Esophagus (tissue), 2 donors: ENCODE data around the gene PADI1. TPM values are rescaled to one million over a fixed set of nuclear protein-coding genes. Genes with fewer than 3 reads are reported as not detected.

ENCODE experiments used
- H3K27ac ChIP-seq, 2 donors: one replicate each; pipeline ENCODE4 v1.5.1; 2013; ENCODE audit warnings: low read depth in 2 of 2, mild to moderate bottlenecking in 2 of 2, inconsistent platforms in 1 of 2, low read length in 1 of 2, moderate library complexity in 1 of 2
- H3K27me3 ChIP-seq, 2 donors: one replicate each; pipeline ENCODE4 v1.6.1; 2013; ENCODE audit warnings: low read length in 2 of 2, control low read depth in 1 of 2, mild to moderate bottlenecking in 1 of 2; ENCODE audit not compliant: insufficient read depth in 2 of 2, control insufficient read depth in 1 of 2
- H3K36me3 ChIP-seq, 2 donors: one replicate each; pipeline ENCODE4 v1.6.1; 2013; ENCODE audit warnings: low read length in 1 of 2; ENCODE audit not compliant: control insufficient read depth in 2 of 2, insufficient read depth in 2 of 2
- H3K4me1 ChIP-seq, 2 donors: one replicate each; pipeline ENCODE4 v1.6.1; 2013; ENCODE audit warnings: low read length in 1 of 2; ENCODE audit not compliant: control insufficient read depth in 2 of 2, insufficient read depth in 2 of 2
- H3K4me3 ChIP-seq, 2 donors: one replicate each; pipeline ENCODE4 v1.5.1; 2013; ENCODE audit warnings: low read length in 2 of 2, mild to moderate bottlenecking in 2 of 2, low read depth in 1 of 2, moderate library complexity in 1 of 2
- H3K9me3 ChIP-seq, 2 donors: one replicate each; pipeline ENCODE4 v1.6.1; 2013; ENCODE audit warnings: mild to moderate bottlenecking in 2 of 2, low read depth in 1 of 2, low read length in 1 of 2, moderate library complexity in 1 of 2; ENCODE audit not compliant: control insufficient read depth in 2 of 2, insufficient read depth in 1 of 2
- WGBS, 2 donors: extraction: QIAGEN DNeasy Blood & Tissue Kit; methylation state at CpG; one replicate each; pipeline ENCODE4 v1.1.7; 2013; 5-methylcytosine and 5-hydroxymethylcytosine counted together
- polyA plus RNA-seq, 2 donors: library from polyadenylated mRNA; stranded (reverse); fragments of 200-250 nt; gene quantifications; one replicate each; pipeline ENCODE4 v1.2.3, GENCODE V29; 2013
- donor health status: healthy with polysubstance abuse.
- donor health status: Bipolar disorder and iron deficiency.

Gene PADI1
- polyA plus RNA-seq, 2 donors, result 162 to 398 TPM

DNA sequence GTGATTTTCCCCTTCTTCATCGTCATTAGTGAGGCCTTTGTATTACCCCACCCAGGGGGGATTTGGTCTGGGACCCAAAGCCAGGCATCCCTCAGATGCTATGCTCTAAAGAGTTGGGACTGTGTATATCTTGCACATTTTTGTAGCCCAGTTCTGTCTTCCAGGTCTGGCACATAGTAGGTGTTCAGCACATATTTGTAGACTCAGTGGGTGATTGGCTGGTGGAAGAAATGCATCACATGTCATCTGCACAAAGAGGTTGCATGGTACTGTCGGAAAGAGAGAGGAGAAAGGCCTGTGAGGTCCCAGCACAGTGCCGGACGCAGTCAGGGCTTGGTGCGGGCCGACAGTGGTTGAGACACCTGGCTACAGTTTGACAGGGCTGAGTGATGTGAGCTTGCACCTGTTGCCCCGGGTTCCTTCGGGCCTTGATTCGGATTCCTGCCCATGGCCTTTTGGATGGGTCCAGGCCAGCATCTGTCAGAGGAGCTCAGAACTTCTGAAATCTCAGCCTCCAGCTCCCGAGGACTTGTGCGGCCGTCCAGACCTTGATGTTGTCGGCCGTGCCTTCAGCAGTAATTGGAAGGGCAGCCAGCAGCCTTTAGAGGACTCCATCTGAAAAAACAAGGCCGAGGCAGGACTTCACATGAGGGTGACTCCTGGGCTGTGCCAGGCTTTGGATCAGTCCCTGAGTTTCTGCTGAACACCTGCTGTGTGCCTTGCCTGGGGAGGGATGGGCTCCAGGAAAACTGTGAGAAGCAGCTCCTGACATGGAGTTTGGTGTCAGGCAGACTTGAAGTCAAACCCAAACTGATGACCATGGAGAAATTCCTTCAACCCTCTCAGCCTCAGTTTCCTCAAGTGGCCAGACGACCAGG lies 40.9 kb upstream of the PADI1 start:
- H3K9me3 ChIP-seq, result peaks cover 0 to 3% of the 10 kb centered on the region in 2 donors
- WGBS, 2 donors, result 79 to 82% methylated on average over 16 of the region's 16 CpGs
- H3K4me1 ChIP-seq, result peaks cover 2% of the 10 kb centered on the region in 2 donors
- no peaks in the 10 kb centered on the region for H3K27me3 ChIP-seq
- no peaks in the 10 kb centered on the region for H3K36me3 ChIP-seq
- no peak overlapping the region for H3K4me3 ChIP-seq
- H3K27ac ChIP-seq, result no peak overlapping the region

DNA sequence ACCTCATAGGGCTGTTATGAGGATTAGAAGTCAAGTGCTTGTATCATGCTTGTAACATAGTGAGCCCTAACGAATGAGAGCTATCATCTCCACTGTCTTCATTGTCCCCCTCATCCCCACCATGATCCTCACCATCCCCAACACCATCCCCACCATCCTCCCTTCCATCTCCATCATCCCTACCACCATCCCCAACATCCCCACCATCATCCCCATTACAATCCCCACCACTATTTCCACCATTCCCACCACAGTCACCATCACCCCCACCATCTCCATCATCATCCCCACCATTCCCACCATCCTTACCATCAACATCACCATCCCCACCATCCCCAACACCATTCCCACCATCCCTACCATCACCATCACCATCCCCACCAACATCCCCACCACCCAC lies 39.1 kb upstream of the PADI1 start:
- H3K4me3 ChIP-seq, result no peak overlapping the region
- peaks cover 0 to 3% of the 10 kb centered on the region in 2 donors for H3K9me3 ChIP-seq
- H3K4me1 ChIP-seq, result peaks cover 2% of the 10 kb centered on the region in 2 donors
- no peak overlapping the region for H3K27ac ChIP-seq
- no peaks in the 10 kb centered on the region for H3K27me3 ChIP-seq
- H3K36me3 ChIP-seq, result no peaks in the 10 kb centered on the region
- 68 to 86% methylated on average over 1 of the region's 1 CpG for WGBS, 2 donors

DNA sequence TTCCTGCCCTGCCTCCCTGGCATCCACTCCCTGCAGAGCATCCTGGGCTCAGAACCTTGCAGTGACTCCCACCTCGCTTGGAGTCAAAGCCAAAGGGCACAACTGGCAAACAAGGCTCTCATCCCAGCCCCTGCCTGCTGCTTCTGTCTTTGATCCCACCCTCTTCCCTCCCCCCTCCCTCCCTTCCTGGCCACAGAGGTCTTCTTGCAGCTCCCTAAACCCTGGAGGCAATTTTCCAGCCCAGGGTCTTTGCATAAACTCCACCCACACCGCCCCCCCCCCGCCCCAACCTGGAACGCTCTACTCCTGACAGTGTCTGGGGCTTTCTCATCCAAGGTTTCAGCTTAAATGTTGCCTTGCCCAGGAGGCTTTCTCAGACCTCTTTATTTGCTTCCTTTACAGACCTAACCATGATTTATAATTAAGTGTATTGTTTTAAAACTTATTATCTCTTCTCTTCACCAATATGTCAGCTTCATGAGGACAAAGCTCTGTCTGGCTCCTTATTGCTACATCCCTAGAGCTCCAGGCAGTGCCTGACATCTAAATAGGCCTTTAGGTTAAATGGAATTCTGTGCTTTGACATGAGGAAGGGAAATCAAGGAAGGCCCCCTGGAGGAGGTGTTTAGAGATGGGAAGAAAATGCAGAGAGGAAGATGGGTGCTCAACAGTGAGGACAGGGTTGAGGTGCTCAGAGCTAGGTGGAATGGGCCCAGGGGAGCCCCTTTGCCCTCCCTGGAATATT lies 37.7 kb upstream of the PADI1 start:
- no peak overlapping the region for H3K4me3 ChIP-seq
- 27 to 28% methylated on average over 4 of the region's 4 CpGs for WGBS, 2 donors
- peaks cover 0 to 3% of the 10 kb centered on the region in 2 donors for H3K9me3 ChIP-seq
- no peak overlapping the region for H3K27ac ChIP-seq
- no peaks in the 10 kb centered on the region for H3K36me3 ChIP-seq
- H3K4me1 ChIP-seq, result peaks cover 2% of the 10 kb centered on the region in 2 donors
- no peaks in the 10 kb centered on the region for H3K27me3 ChIP-seq

DNA sequence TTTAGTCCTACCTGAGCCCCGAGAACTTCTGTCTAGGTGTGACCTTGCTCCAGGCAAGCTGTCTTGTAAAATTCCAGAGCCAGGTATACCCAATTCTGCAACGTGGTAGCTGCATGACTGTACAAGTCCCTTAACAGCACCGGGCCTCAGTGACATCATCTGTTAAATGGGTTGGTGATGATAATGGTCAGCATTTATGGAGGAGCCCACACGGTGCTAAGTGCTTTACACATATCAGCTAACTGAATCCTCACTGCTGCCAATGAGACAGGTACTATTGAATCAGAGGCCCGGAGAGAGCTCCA lies 37.2 kb upstream of the PADI1 start:
- H3K36me3 ChIP-seq, result no peaks in the 10 kb centered on the region
- H3K27me3 ChIP-seq, result no peaks in the 10 kb centered on the region
- WGBS, 2 donors, result 58 to 60% methylated on average over 5 of the region's 5 CpGs
- H3K9me3 ChIP-seq, result peaks cover 0 to 3% of the 10 kb centered on the region in 2 donors
- peaks cover 2% of the 10 kb centered on the region in 2 donors for H3K4me1 ChIP-seq
- H3K27ac ChIP-seq, result no peak overlapping the region
- H3K4me3 ChIP-seq, result no peak overlapping the region

DNA sequence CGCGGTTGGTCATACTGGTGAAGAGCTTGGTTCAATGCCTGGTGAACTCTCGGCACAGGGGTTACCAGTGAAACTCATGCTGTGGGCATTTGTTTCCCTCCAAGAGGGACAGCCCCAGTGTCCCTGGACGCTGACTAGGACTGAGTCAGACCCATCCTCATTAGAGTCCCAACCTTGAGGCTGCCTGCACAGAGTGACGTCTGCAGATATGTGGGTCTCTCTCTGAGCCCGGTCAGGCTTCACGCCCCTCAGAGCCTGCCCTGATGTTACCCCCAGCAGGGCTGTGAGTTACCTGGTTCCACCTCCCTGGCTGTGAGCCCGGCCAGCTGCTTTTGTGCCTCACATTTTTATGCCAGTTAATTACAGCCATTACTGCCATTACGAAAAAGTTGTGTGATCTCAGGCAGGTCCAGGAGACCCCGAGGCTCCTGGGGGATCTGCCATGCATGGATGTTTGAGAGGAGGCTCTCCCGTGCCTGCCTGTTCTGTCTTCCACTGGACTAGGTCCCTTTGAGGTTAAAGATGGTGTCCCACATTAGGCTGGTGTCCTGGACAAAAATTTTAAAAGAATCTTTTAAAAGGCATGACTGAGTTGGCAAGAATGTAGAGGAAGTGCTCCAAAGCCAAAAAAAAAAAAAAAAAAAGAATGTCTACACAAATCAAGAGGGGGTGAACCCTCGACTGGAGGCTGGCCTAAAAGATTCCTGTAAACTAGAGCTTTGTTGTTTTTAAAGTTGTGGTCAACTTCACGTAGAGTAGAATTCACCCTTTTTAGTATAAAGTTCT lies 36.6 kb upstream of the PADI1 start:
- Histone ChIP-seq H3K4me1 (peaks cover 0 to 2% of the 10 kb centered on the region in 2 donors), H3K36me3 (no peaks in the 10 kb centered on the region), H3K4me3 (no peak overlapping the region), H3K27me3 (no peaks in the 10 kb centered on the region), H3K27ac (peak overlapping the region in 1 of 2 donors; percentile 22), H3K9me3 (peaks cover 0 to 3% of the 10 kb centered on the region in 2 donors)
- 43 to 44% methylated on average over 13 of the region's 13 CpGs for WGBS, 2 donors

DNA sequence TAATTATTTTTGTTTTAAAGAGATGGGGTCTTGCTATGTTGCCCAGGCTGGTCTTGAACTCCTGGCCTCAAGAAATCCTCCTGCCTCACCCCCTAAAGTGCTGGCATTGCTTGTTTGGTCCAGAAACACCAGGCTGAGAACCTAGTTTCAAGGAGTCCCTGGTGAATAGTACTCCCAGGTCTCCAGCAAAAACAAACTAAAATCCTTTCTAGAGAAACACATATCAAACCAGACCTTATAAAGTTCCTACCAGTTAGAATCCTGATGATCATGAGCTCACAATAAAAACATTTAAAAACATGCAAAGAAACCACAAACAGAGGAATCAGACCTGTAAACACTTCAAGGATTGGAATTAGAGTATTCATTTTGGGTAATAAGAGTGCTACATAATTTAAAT lies 34.4 kb upstream of the PADI1 start:
- no peaks in the 10 kb centered on the region for H3K36me3 ChIP-seq
- peaks cover 0 to 2% of the 10 kb centered on the region in 2 donors for H3K4me1 ChIP-seq
- H3K27me3 ChIP-seq, result no peaks in the 10 kb centered on the region
- H3K27ac ChIP-seq, result no peak overlapping the region
- H3K4me3 ChIP-seq, result no peak overlapping the region
- H3K9me3 ChIP-seq, result peaks cover 0 to 3% of the 10 kb centered on the region in 2 donors

DNA sequence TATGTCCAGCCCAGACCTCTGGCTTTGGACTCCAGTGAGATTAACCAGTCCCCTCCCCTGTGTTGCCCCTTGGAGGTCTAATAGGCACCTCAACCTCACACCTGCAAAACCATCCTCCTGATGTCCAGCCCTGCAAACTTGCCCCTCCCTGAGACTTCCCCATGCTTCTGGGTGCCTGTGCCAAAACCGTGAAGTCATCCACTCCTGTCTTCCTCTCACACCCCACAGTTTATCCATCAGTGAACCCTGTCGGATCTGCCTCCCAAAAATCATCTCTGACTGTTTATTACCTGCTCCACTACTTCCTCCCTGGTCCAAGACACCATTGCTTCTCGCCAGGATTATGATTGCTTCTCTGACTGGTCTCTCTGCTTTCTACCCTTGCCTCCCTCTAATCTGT lies 31.7 kb upstream of the PADI1 start:
- WGBS, 2 donors, result 50 to 59% methylated on average over 3 of the region's 3 CpGs
- H3K27ac ChIP-seq, result peak overlapping the region; percentile 6 to 82

DNA sequence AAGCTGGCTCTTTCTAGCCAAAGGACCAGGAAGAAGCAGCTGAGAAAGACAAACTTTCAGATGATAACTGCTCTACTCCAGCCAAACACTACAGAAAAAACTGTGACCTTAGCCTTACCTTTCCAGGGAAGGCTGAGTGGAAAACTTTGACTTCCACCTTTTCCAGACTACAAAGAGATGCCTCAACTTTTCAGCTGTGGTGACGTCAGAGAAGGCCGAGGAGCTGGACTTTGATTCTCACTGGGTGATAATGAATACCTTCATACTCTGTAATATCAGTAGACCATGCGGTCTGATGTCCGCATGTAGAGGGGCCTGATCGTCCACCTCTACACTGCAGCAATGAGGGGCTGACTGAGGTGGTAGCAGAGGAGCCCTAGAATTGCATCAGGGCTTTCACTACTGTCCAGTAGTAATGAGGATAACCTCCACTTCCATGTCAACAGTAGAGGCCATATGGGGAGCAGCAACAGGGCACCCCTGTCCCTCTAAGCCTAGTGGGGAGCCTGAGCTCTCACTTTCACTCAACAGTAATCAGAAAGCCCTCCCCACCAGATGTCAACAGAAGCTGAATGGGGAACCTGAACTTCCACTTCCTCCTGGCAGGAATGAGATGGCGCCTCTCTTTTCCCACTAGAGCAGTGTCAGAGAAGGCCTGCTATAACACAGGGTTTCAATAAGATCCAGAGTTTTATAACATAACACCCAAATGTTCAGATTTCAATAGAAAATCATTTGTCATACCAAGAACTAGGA lies 28.4 kb upstream of the PADI1 start:
- Histone ChIP-seq H3K4me1 (no peaks in the 10 kb centered on the region), H3K9me3 (no peaks in the 10 kb centered on the region), H3K27ac (no peak overlapping the region), H3K4me3 (no peak overlapping the region), H3K36me3 (no peaks in the 10 kb centered on the region), H3K27me3 (no peaks in the 10 kb centered on the region)
- WGBS, 2 donors, result 85 to 88% methylated on average over 6 of the region's 6 CpGs

More for the DNA sequence above, 31.7 kb upstream of the PADI1 start:
- H3K9me3 ChIP-seq, result no peaks in the 10 kb centered on the region
- H3K36me3 ChIP-seq, result no peaks in the 10 kb centered on the region
- H3K27me3 ChIP-seq, result no peaks in the 10 kb centered on the region
- H3K4me3 ChIP-seq, result no peak overlapping the region
- peaks cover 0 to 2% of the 10 kb centered on the region in 2 donors for H3K4me1 ChIP-seq

DNA sequence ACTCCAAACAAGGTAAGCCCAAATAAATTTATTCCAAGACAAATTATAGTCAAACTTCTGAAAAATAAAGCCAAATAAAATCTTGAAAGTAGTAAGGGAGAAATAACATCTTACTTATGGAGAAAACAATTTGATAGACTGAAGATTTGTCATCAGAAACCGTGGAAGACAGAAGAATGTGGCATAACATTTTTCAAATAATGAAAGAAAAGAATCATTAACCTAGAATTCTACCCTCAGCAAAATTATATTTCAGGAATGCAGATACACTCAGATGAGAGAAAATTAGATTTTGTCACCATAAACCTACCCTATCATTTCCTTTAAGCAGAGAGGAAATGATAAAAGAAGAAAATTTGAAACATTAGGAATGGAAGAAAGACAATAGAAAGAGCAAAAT lies 27.3 kb upstream of the PADI1 start:
- Histone ChIP-seq H3K27ac (no peak overlapping the region), H3K4me1 (no peaks in the 10 kb centered on the region), H3K9me3 (no peaks in the 10 kb centered on the region), H3K36me3 (no peaks in the 10 kb centered on the region), H3K27me3 (no peaks in the 10 kb centered on the region), H3K4me3 (no peak overlapping the region)
- WGBS, 2 donors, result 48 to 61% methylated on average over 1 of the region's 1 CpG
